HepG2 (cell line): Measurements from ENCODE around the gene STARD10. TPM values are rescaled to one million over a fixed set of nuclear protein-coding genes. Genes with fewer than 3 reads are reported as not detected.

Experiments used
- CREM ChIP-seq, 2 experiments: sonication (generic) in 1 of 2; formaldehyde crosslinking in 1 of 2; IDR thresholded peaks; 2 replicates each; pipeline versions ENCODE4 v1.4.0 to v1.6.1; 2016 to 2020; ENCODE audit warnings: antibody characterized with exemption in 1 of 2, mild to moderate bottlenecking in 1 of 2, missing genetic modification reagents in 1 of 2
- HMG20A ChIP-seq: IDR thresholded peaks from 2 replicates; pipeline ENCODE4 v1.6.1; 2016; ENCODE audit warnings: borderline replicate concordance
- HOXA7 ChIP-seq: sonication (generic); formaldehyde crosslinking; IDR thresholded peaks from 2 replicates; pipeline ENCODE4 v1.8.1; 2022; ENCODE audit warnings: mild to moderate bottlenecking, missing genetic modification reagents, moderate library complexity
- NFIC ChIP-seq: IDR thresholded peaks from 2 replicates; pipeline ENCODE4 v1.6.1; 2012; ENCODE audit warnings: mild to moderate bottlenecking, low read length, inconsistent platforms
- SUZ12 ChIP-seq: fragments of 150-350 bp; IDR thresholded peaks from 2 replicates; pipeline ENCODE4 v1.6.1; 2014; ENCODE audit warnings: low read depth, low read length
- TCF12 ChIP-seq, 2 experiments: fragments of 450-650 bp in 1 of 2; sonication (generic) in 1 of 2; formaldehyde crosslinking in 1 of 2; IDR thresholded peaks; 2 replicates each; pipeline versions ENCODE4 v1.6.1 to v1.8.0; 2017 to 2022; ENCODE audit warnings: antibody characterized with exemption in 1 of 2, mild to moderate bottlenecking in 1 of 2, missing genetic modification reagents in 1 of 2, moderate library complexity in 1 of 2
- YY1 ChIP-seq: IDR thresholded peaks from 2 replicates; pipeline ENCODE4 v1.6.1; 2011; ENCODE audit warnings: low read length, low read depth, moderate library complexity, mild to moderate bottlenecking; ENCODE audit not compliant: insufficient read depth, insufficient replicate concordance
- ZNF17 ChIP-seq: sonication (generic); formaldehyde crosslinking; IDR thresholded peaks from 2 replicates; pipeline ENCODE4 v1.5.0; 2020; ENCODE audit warnings: mild to moderate bottlenecking, missing genetic modification reagents
- polyA plus RNA-seq, 8 experiments: library from polyadenylated mRNA; depleted of rRNA in 3 of 8; stranded (reverse) in 7 of 8; unstranded in 1 of 8; fragments of >200 nt; fragmentation: Illumina TruSeq in 4 of 8; extraction: Trizol in 4 of 8; gene quantifications; 2 replicates each; pipeline versions ENCODE4 v1.2.1 to v1.2.3, GENCODE V29; 2011 to 2016; ENCODE audit warnings: low read depth in 4 of 8, missing spikeins in 1 of 8, mixed read lengths in 1 of 8; ENCODE audit not compliant: insufficient read depth in 1 of 8
- total RNA-seq, 5 experiments: library from RNA; depleted of rRNA; stranded (reverse); fragments of >200 nt; fragmentation: Illumina TruSeq; extraction: Trizol; gene quantifications; 2 replicates each; pipeline ENCODE4 v1.2.3, GENCODE V29; 2016; ENCODE audit warnings: low read depth in 1 of 5
- TF ChIP-seq, protein P1 (sequence below): sonication (generic); formaldehyde crosslinking; IDR thresholded peaks from 2 replicates; pipeline ENCODE4 v1.5.0; 2020; ENCODE audit warnings: mild to moderate bottlenecking, missing genetic modification reagents
- TF ChIP-seq, protein P2 (sequence below): IDR thresholded peaks from 2 replicates; pipeline ENCODE4 v1.6.1; 2016; ENCODE audit warnings: low read depth, control low read depth
- TF ChIP-seq, protein P3 (sequence below): sonication (generic); formaldehyde crosslinking; IDR thresholded peaks from 2 replicates; pipeline ENCODE4 v1.4.0; 2020; ENCODE audit warnings: missing genetic modification reagents, mild to moderate bottlenecking, borderline replicate concordance
- TF ChIP-seq, protein P4 (sequence below): fragments of 450-650 bp; IDR thresholded peaks from 2 replicates; pipeline ENCODE4 v1.6.1; 2016
- TF ChIP-seq, protein P5 (sequence below): sonication (generic); formaldehyde crosslinking; IDR thresholded peaks from 2 replicates; pipeline ENCODE4 v1.5.0; 2020; ENCODE audit warnings: missing genetic modification reagents
- TF ChIP-seq, protein P6 (sequence below): sonication (generic); formaldehyde crosslinking; IDR thresholded peaks from 2 replicates; pipeline ENCODE4; 2020; ENCODE audit warnings: missing genetic modification reagents, mild to moderate bottlenecking, borderline replicate concordance

Gene STARD10
- total and polyA plus RNA-seq, 2 of the 13 experiments (the other 11 are each of a cell fraction or from before 2014, with no cell fraction given): 260 to 341 TPM

DNA sequence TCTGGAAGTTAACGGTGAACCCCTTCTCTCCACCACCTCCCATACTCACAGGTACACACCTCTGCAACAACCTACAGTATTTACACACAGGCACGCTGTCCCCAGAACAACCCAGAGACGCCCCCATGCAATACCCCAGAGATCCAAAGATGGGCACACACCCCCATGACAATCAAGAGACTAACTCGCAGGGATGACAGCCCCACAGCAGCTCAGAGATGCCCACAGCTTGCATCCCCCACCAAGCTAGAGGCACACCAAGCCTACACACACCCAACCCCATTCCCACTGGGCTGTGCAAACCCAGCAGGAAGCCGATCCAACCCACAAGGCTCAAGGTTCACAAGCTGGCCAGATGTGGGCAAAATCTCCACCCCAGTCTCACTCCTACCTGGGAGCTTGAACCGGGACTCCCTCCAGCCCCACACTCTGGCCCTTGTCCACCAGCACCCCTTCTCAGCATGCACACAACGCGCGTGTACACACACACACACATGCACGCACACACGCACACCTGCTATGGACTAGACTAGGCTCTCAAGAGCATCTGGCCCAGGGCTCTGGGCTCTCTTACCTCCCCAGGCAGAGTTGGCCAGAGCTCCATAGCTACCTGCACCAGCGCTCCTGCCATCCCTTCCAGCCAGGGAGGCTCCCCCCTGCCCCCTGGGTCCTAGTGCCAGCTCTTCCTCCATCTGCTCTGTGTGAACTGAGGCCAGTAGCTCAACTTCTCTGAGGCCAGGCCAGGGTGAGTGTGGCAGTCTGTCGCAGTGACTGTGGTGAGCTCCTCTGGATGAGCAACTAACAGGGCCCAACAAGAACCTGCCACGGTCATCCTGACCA, 11.5 kb downstream of the STARD10 start (continued):
- TF ChIP-seq, protein P1, sequence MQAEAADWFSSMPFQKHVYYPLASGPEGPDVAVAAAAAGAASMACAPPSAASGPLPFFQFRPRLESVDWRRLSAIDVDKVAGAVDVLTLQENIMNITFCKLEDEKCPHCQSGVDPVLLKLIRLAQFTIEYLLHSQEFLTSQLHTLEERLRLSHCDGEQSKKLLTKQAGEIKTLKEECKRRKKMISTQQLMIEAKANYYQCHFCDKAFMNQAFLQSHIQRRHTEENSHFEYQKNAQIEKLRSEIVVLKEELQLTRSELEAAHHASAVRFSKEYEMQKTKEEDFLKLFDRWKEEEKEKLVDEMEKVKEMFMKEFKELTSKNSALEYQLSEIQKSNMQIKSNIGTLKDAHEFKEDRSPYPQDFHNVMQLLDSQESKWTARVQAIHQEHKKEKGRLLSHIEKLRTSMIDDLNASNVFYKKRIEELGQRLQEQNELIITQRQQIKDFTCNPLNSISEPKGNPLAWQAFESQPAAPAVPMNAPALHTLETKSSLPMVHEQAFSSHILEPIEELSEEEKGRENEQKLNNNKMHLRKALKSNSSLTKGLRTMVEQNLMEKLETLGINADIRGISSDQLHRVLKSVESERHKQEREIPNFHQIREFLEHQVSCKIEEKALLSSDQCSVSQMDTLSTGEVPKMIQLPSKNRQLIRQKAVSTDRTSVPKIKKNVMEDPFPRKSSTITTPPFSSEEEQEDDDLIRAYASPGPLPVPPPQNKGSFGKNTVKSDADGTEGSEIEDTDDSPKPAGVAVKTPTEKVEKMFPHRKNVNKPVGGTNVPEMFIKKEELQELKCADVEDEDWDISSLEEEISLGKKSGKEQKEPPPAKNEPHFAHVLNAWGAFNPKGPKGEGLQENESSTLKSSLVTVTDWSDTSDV: peak; percentile 45; the same call in 1 of the 2 replicates
- TF ChIP-seq YY1 (no peak), TCF12 (IDR thresholded peaks at IDR 0.05) (no peak), TCF12 (CRISPR knock-in tag; IDR thresholded peaks at IDR 0.05) (no peak), HOXA7 (CRISPR knock-in tag) (no peak), SUZ12 (no peak), ZNF17 (CRISPR knock-in tag) (no peak), HMG20A (CRISPR knock-in tag) (no peak), CREM (IDR thresholded peaks at IDR 0.05) (no peak), CREM (CRISPR knock-in tag; IDR thresholded peaks at IDR 0.05) (no peak), NFIC (no peak)
- TF ChIP-seq, protein P2, sequence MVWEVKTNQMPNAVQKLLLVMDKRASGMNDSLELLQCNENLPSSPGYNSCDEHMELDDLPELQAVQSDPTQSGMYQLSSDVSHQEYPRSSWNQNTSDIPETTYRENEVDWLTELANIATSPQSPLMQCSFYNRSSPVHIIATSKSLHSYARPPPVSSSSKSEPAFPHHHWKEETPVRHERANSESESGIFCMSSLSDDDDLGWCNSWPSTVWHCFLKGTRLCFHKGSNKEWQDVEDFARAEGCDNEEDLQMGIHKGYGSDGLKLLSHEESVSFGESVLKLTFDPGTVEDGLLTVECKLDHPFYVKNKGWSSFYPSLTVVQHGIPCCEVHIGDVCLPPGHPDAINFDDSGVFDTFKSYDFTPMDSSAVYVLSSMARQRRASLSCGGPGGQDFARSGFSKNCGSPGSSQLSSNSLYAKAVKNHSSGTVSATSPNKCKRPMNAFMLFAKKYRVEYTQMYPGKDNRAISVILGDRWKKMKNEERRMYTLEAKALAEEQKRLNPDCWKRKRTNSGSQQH (CRISPR knock-in tag): no peak
- TF ChIP-seq, protein P3, sequence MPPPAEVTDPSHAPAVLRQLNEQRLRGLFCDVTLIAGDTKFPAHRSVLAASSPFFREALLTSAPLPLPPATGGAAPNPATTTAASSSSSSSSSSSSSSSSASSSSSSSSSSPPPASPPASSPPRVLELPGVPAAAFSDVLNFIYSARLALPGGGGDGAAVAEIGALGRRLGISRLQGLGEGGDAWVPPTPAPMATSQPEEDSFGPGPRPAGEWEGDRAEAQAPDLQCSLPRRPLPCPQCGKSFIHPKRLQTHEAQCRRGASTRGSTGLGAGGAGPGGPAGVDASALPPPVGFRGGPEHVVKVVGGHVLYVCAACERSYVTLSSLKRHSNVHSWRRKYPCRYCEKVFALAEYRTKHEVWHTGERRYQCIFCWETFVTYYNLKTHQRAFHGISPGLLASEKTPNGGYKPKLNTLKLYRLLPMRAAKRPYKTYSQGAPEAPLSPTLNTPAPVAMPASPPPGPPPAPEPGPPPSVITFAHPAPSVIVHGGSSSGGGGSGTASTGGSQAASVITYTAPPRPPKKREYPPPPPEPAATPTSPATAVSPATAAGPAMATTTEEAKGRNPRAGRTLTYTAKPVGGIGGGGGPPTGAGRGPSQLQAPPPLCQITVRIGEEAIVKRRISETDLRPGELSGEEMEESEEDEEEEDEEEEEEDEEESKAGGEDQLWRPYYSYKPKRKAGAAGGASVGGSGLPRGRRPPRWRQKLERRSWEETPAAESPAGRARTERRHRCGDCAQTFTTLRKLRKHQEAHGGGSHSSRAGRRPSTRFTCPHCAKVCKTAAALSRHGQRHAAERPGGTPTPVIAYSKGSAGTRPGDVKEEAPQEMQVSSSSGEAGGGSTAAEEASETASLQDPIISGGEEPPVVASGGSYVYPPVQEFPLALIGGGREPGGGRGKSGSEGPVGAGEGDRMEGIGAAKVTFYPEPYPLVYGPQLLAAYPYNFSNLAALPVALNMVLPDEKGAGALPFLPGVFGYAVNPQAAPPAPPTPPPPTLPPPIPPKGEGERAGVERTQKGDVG: no peak
- TF ChIP-seq, protein P4, sequence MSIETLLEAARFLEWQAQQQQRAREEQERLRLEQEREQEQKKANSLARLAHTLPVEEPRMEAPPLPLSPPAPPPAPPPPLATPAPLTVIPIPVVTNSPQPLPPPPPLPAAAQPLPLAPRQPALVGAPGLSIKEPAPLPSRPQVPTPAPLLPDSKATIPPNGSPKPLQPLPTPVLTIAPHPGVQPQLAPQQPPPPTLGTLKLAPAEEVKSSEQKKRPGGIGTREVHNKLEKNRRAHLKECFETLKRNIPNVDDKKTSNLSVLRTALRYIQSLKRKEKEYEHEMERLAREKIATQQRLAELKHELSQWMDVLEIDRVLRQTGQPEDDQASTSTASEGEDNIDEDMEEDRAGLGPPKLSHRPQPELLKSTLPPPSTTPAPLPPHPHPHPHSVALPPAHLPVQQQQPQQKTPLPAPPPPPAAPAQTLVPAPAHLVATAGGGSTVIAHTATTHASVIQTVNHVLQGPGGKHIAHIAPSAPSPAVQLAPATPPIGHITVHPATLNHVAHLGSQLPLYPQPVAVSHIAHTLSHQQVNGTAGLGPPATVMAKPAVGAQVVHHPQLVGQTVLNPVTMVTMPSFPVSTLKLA: no peak
- TF ChIP-seq, protein P5, sequence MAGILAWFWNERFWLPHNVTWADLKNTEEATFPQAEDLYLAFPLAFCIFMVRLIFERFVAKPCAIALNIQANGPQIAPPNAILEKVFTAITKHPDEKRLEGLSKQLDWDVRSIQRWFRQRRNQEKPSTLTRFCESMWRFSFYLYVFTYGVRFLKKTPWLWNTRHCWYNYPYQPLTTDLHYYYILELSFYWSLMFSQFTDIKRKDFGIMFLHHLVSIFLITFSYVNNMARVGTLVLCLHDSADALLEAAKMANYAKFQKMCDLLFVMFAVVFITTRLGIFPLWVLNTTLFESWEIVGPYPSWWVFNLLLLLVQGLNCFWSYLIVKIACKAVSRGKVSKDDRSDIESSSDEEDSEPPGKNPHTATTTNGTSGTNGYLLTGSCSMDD (CRISPR knock-in tag): no peak
- TF ChIP-seq, protein P6, sequence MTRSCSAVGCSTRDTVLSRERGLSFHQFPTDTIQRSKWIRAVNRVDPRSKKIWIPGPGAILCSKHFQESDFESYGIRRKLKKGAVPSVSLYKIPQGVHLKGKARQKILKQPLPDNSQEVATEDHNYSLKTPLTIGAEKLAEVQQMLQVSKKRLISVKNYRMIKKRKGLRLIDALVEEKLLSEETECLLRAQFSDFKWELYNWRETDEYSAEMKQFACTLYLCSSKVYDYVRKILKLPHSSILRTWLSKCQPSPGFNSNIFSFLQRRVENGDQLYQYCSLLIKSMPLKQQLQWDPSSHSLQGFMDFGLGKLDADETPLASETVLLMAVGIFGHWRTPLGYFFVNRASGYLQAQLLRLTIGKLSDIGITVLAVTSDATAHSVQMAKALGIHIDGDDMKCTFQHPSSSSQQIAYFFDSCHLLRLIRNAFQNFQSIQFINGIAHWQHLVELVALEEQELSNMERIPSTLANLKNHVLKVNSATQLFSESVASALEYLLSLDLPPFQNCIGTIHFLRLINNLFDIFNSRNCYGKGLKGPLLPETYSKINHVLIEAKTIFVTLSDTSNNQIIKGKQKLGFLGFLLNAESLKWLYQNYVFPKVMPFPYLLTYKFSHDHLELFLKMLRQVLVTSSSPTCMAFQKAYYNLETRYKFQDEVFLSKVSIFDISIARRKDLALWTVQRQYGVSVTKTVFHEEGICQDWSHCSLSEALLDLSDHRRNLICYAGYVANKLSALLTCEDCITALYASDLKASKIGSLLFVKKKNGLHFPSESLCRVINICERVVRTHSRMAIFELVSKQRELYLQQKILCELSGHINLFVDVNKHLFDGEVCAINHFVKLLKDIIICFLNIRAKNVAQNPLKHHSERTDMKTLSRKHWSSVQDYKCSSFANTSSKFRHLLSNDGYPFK (CRISPR knock-in tag): 0 out of 2 replicates have a peak, but pooled peaks have one; percentile 40
